HG03565 (cell line): ENCODE measurements around the gene CTIF.
"Not testable (repeated sequence)": the region's sequence is repeated elsewhere in the genome, so short reads cannot be mapped to it uniquely, and the experiment has no call there.

ENCODE experiments used
- ATAC-seq: cut with Tn5 transposase; IDR thresholded peaks from one replicate; pipeline ENCODE4 v1.9.1; 2021; ENCODE audit warnings: mild to moderate bottlenecking, moderate library complexity; ENCODE audit not compliant: unreplicated experiment

Gene CTIF

DNA sequence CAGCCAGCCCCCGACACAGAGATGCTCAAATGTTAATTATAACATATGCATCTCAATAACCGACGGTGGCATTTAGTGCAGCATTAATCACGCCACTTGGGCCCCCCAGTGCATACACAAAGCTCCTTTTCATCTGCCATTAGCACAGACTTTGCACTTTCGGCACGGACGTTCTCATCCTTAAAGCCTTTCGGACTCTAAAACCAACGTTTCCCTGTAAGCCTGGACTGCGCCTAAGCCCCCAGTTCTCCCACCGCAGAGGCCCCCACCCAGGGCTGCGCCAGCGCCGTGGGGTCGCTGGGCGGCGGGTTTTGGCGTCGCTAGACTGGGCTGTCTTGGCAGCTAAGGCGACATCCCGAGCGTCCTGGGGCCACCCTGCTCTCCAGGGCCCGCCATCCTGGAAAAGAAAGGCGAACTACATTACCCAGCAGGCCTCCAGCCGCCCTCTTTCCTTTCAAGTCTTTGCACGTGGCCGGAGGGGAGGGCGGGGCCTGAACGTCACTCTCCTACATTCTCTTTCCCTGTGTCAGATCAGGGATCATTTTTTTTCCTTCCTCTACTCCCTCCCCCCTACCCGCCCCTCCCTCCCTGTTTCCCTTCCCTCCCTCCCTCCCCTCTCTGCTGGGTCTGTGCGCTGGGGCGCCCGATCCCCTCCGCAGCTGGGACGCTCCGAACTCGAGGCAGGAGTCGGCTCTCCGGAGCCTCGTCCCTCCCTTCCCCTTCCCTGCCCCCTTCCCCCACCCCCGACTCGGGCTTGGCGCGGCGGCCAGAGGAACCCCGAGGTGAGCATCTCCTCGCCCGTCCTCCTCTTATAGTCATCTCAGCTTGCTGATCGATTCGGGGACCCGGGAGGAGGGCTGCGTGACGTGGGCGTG is at the start of gene CTIF:
Gene CTIF, plus strand, starts transcription at position 501 of the 875 bp plus-strand sequence. CDS start 80,535 bp downstream, outside the sequence.
- ATAC-seq = peak; percentile 72

DNA sequence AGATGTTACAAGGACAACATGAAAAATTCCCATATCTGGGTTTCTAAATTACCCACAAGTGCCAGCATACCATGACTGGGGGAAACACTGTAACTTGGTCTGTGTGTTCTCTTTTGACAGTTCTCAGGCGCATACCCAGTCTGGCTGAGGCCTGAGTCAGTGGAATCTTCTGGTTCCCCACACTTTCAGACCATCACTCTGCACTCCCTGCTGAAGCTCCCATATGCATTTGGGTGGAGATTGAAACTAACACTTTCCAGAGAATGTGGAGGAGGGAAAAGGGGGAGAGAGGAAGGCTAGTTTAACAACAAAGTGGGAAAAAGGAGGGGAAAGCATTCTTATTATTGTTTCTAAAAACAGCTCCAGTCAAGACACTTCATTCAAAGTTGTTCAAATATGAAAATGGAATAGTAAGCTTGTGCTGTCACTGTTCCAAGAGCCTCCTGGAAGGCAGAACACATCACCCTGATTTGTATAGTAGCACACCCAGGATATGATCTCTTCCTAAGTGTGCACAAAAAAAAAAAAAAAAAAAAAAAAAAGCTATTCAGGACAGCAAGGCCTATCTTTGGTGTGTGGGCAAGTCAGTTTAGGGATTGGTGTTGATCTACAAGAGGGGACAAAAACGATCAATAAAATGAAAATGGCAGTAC is 48.1 kb upstream of the CTIF start:
- ATAC-seq = no peak

DNA sequence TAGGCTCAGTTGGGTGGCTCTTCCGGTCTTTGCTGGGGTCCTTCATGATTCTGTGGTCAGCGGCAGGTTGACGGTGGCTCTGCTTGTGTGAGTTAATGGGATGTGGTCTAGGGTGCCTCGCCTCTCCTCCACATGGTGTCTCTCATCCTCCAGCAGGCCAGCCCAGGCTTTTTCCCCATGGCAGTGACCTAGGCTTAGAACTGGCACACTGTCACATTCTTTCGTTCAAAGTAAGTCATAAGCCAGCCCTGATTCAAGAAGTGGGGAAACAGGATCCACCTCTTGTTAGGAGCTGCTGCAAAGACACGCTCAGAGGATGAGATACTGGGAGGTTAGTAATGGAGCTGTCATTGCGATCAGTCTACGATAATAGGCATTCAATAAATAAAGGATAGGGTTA is 46.0 kb upstream of the CTIF start:
- ATAC-seq = no peak

DNA sequence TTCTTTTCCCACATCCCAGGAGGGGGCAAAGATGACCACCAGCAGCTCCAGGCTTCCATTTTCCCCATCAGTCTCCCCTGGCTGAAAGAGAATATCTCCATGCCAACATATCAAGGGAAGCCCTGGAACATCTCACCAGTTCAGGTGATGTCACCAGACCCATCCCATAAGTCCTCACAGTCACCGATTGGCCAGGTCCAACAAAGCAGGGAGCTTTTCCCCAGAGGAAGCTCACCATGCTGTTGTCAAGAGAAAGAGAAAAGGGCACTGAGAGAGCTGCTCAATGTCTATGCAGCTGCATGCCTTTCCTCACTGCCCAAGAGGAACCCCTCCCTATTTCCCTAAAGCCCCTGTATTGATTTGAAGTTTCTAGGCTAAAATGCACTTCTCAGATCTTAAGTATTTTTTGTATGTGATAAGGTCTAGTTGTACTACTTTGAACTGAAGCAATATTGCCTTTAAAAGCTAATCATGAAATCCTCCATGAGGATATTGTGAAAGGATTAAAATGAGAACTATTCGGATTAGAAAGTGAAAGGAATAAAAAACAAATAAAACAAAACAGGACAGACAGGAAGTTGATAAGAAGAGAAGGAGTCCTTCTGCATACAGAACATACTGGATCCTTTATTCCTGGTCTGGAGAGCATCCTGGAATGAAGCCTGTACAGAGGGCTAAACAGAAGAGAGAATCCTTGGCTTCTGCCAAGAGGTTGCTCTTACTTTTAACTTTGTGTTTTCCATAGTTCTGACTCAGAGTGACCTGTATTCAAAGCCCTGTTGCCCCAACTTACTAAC is 45.2 kb upstream of the CTIF start:
- no peak for ATAC-seq

DNA sequence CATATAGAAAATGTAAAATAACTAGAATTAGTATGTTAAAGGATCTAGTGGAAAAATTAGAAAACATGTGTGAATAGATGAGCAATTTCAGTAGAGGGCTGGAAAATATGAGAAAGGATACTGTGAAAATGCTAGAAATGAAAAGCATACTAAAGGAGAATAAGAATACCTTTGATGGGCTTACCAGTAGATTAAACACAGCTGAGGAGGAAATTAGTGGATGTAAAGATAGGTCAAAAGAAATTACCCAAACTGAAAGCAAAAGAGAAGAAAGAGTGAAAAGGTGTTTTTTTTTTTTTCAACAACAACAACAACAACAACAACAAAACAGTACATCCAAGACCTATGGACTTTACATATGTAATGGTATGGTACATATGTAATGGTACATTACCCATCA is 41.0 kb upstream of the CTIF start:
- ATAC-seq = no peak

DNA sequence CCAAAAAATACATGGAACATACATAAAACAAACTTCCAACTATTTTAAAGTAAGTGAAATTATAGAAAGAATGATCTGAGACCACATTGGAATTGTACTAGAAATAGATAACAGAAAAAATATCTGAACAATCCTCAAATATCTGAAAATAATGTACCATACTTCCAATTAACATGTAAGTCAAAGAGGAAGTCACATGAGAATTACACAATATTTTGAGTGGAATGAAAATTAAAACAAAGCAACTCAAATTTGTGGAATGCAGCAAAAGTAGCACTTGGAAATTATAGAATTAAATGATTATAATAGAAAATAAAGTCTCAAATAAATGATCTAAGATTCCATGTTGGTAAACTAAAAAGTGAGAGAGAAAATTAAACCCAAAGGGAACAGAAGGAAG is 38.3 kb upstream of the CTIF start:
- no peak for ATAC-seq

DNA sequence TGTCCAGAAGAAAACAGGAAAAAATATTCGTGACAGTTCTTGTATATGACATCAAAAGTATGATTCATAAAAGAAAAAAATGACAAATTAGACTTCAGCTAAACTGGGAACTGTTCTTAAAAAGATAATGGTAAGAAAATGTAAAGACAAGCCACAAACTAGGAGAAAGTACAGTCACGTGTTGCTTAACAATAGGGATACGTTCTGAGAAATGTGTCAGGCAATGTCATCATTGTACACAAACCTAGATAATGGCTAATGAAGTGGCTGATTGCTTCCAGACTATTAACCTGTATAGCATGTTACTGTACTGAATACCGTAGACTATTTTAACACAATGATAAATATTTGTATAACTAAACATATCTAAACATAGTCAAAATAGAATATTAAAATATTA is 35.9 kb upstream of the CTIF start:
- ATAC-seq = no peak

DNA sequence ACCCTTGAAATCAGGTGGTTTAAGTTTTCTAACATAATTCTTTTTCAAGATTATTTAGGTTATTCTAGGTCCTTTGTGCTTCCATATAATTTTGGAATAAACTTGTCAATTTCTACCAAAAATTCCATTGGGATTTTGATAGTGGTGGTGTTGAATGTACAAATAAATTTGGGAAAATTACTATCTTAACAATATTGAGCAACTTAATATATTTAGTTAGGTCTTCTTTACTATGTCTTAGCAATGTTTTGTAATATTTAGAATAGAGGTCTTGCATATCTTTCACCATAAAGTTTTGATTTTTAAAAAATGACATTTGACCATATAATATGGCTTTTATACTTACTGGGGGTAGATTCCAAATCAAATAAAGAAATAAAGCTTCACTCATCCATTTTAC is 34.0 kb upstream of the CTIF start:
- ATAC-seq = no peak

DNA sequence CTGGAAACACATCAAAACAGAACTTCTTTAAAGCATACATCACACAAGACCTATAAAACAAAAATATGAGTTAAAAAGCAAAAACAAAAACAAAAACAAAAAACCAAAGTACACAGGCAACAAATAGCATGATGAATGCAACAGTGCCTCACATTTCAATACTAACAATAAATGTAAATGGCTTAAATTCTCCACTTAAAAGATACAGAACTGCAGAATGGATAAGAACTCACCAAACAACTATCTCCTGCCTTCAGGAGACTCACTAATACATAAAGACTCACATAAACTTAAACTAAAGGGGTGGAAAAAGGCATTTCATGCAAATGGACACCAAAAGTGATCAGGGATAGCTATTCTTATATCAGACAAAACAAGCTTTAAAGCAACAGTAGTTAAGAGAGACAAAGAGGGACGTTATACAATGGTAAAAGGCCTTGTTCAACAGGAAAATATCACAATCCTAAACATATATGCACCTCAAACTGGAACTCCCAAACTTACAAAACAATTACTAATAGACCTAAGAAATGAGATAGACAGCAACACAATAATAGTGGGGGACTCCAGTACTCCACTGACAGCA is 31.8 kb upstream of the CTIF start:
- ATAC-seq = not testable (repeated sequence)

DNA sequence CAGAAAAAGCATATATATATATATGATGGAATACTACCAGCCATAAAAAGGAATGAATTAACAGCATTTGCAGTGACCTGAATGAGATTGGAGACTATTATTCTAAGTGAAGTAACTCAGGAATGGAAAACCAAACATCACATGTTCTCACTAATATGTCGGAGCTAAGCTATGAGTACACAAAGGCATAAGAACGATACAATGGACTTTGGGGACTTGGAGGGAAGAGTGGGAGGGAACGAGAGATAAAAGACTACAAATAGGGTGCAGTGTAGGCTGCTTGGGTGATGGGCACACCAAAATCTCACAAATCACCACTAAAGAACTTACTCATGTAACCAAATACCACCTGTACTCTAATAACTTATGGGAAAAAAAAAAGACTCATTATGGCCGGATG is 26.3 kb upstream of the CTIF start:
- ATAC-seq = not testable (repeated sequence)

DNA sequence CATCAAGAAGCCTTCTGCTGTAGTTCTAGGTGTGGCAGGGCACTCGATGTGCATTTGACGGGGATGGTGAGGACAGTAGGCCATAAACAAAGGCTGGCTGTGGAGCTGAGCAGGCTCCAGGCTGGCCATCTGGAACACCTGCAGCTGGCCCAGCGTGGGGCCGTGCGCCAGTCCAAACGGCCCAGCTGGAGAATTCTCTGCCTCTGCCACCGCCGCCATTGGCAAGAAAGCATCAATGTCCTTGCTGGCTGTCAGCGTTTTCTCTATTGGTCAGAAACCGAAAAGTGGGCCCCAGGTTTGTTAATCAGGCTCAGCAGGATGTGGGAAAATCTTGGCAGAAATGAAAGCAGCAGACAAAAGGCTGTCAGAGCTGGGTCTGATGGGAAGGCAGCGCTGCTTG is 24.0 kb upstream of the CTIF start:
- no peak for ATAC-seq

DNA sequence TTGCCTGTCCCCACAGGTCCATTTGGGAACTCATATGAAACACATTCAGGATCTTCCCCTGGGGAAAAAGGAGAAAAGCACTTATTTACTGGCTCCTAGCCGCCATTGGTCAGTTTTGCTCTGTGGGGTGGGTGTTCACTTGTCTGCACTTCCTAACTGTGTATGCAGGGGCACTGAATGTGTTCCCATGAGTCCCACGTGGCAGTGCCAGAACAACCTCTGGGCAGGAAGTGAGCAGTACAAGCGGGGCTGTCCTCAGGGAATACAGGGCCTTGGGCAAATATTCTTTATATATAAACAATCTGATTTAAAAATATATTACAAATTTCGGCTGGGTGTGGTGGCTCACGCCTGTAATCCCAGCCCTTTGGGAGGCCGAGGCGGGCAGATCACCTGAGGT is 21.8 kb upstream of the CTIF start:
- ATAC-seq = no peak

DNA sequence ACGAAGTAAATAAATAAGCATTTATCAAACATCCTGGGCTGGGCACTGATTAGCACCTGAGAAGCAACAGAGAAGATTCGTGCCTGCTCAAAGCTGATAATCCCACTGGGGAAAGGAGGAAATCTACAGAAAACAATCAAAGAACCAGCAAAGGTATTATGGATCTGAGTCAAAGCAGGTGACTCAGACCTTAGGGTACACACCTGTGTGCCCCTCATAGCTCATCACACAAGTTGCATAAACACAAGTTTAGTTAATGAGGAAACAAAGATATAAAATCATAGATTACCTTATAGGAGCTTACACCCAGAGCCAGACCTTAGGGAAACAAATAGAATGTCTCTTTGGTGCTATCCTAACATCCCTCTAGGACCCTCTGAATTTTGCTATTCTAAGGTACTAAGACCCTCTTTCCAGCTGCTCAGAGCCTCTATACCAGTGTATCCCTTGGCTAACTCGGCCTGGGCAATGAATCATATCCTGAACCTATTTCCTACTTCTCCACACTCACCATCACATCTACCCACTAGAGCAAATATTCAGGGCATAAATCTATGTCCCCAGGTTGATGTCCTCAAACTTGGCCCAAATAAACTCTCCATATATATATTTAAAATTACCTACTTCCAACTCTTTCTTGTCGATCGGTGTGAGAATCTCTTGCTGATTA is 19.3 kb upstream of the CTIF start:
- ATAC-seq = no peak

DNA sequence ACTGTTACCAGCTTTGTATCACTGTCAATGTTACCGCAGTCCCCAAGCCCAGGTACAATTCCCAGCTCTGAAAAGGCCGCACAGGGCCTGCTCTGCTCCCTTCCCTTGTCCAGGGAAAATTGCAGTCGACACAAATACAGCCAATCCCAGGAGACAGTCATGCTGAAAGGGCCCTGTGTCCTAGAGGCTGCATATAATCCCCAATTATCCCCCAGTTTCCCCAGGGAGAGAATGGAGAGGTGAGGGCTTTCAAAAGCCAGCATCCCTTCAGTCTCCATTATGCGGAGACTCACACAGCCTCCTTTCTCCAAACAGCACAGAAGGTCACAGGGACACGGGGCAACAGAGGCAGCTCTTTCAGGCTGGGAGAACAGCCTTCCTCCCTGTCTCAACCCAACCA is 17.1 kb upstream of the CTIF start:
- no peak for ATAC-seq

DNA sequence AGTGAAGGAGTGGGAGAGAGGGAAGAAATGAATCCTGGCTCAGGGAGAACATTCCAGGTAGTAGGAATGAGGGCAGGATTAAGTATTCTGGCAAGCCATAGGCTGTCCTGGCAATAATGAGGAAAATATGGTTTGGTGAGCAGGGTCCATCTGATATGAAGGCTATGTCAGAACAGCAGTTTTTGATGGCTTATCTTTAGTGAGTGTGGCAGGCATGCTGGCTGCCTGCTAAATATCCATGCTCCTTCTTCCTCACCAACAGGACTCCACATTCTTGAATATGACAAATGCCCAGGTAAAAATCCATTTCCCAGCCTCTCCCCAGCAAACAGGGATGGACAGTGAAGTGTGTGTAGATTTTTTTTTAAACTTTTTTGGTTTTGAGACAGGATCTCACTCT is 13.2 kb upstream of the CTIF start:
- no peak for ATAC-seq

DNA sequence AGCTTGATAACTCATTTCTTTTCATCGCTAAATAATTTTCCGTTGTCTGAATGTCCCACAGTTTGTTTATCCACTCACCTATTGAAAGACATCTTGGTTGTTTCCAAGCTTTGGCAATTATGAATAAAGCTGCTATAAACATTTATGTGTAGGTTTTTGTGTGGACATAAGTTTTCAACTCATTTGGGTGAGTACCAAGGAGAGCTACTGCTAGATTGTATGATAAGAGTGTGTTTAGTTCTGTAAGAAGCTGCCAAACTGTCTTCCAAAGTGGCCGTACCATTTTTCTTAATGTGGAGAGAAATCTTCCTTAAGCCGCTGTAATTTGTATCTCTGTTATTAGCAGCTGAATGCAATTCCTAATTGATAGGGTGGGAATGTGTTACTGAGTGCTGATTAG is 11.4 kb upstream of the CTIF start:
- ATAC-seq = no peak

DNA sequence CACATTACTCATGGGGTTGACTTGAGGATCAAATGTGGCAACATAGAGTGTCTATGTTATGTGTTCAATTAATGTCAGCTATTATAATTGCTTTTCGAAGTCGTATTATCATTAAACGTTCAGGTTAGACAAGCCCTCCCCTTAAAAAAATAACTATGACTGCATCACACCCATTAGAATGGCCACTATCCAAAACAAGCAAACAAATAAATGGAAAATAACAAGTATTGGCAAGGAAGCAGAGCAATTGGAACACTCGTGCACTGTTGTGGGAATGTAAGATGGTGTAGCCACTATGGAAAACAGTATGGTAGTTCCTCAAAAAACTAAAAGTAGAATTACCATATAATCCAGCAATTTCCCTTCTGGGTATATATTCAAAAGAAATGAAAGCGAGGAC is 10.0 kb upstream of the CTIF start:
- ATAC-seq = no peak

DNA sequence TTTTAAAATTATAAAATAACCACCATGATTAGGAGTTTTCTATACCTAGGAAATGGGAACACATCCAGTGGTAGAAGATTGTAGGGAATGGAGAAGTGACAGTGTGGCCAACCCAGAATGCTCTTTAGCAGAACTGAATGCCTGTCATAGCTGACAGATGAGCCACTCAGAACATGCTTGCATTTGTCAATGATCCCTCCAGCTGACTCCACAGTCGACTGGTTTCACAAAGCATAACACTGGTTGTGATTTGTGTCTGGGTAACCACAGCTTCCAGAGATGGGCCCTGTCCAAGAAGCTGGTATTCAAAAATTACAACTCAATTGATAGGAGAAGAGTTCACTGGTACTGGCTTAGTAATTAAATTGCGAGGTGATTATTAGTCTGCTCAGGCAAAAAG is 9.0 kb upstream of the CTIF start:
- no peak for ATAC-seq

DNA sequence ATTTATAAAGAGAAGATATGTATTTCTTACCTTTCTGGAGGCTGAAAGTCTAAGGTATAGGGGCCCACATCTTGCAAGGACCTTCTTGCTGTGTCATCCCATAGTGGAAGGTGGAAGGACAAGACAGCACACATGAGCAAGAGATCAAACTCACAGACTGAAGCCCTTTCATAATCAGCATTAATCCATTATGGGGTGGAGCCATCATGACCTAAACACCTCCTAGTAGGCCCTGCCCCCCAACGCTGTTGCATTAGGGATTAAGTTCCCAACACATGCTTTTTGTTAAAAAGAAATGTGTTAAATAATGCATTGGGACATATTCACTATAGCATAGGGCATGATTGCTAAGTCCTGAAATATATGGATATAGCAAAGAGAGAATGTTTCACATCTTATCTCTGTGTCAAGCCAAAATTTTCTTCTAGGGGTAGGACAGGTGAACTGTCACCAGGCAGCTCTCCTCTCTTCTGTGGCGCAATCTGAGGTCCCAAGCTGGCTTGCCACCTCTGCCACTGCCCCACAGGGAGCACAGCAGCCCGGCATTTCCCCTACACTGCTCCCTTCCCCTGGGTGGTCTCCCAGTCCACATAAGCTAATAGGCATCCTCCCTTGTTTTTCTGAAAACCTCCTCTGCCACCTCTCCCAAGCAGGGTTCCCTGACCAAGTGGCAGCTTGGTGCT is 8.3 kb upstream of the CTIF start:
- no peak for ATAC-seq

DNA sequence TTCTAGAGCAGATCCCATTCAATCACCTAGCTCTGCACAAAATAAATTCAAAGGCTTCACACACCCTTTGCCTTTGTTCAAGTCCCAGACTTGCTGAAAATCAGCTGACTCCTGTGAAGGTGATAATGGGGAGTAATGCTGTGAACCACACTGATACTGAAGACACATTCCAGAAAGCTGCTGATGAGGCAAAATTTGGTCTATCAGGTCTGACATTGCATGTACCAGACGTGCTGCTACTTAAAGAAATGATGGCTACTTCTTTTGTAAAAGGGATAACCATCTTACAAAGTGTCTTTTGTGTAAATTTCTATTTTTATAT is 7.8 kb upstream of the CTIF start:
- ATAC-seq = no peak
